RPMI8226 (cell line): Measurements from ENCODE around the gene SH2D1B.

Experiments
- DNase-seq: peaks from one replicate; pipeline ENCODE4 v3.0.0-alpha.2; 2015

The SH2D1B gene

DNA sequence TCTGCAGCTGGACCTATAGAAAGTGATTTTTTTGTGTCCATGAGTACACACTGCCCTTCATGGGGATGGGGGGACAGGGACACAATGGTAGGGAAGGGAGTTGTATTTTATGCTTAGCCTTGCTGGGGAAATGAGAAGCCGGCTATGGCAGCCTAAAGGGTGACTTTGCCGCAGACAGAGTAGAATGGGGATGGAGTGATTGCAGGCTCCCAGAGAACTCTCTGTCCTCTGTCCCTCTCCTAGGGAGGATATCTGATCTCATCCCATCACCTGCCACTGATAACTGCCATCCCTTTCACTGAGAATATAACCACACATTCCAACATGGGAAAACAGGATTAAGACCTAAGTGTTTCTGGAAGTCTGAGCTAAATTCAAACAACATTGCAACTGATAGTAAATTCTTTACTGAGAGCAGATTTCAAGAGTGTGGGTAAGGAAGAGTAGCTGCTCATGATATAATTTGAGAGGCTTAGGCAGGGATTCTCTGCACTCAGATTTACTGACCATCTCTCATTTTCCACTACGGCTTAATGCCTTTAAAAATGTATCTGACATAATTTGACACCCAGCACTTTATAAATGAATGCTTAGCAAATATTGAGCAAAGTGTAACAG lies 13.9 kb downstream of the SH2D1B start:
- DNase-seq, result no peak

DNA sequence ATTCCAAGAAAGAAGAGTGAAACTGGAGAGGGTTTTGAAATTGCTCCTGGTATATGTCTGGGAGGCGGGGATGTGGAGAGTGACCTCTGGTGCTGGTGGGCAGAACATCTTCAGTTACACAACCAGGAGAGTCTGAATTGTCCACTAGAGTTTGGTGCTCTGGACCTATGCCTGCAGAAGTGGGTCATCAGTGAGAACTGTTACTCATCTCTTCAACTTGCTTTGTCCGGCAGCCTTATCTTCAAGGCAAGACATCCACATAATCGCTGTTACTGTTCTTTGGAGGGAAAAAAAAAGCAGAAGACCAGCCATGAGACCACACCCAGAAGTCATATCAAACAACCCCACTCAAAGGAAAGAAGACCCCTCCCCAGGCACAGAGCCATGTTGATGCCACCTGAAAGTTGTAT lies 14.9 kb downstream of the SH2D1B start:
- DNase-seq, result no peak

DNA sequence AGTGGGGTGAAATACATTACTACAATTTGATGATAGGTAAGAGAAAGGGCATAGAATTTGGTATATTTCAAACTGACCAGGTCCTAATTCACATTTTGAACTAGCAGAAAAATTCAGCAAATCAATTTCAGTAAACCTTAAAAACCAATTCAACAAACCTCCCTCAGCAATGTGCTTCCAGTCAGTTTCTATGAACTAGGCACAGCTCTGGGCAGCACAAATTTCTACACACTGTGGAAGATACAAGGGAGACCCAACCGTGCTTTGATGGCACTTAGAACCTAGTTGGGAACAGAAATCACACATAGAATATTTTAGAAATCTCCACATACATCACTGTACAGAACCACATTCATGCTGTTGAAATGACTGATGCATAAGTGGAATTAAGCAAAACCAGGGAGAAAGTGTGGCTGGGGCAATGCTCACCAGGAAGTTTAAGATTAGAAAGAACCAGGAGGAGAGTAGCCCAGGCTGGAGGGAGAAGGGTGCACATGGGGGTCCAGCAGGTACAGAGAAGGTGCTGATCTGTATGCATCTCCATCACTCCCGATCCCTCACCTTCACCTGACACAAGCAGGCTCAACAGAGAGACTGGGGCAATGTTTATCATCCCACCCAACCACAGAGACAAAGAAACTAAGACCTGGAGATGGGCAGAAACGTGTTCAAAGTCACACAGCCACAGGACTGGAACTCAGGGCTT lies 15.6 kb downstream of the SH2D1B start:
- no peak for DNase-seq

DNA sequence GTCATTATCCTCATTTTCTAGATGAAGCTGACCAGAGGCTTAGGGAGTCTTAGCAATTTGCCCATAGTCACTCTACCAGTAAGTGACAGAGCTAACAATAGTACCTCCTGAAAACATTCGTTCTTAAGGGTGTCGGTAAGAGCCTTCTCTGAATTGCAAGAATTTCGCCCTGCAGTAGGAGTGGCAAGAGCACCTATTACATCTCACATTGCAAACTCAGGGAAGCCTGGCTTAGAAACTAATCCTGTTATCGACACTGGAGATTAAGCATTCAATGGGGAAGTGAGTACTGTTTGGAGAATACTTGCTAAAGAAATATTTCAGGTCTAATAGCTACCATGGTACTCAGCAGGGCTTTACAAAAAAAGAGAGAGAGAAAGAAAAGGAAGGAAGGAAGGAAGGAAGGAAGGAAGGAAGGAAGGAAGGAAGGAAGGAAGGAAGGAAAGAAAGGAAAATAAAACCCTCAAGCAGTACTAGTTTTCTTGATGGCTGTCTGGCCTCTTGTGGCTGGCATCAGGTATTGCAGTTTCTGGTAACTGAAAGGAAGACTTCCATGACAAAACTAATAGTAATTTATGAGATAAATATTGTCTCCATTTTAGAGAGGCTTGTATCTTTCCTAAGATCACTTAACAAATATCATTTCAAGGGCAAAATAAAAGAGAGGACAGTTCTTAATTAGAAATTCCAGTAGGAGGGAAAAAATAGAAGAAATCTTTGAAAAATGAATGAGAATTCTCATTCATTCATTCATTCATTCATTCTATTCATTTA lies 20.0 kb downstream of the SH2D1B start:
- peak; percentile 49 for DNase-seq

DNA sequence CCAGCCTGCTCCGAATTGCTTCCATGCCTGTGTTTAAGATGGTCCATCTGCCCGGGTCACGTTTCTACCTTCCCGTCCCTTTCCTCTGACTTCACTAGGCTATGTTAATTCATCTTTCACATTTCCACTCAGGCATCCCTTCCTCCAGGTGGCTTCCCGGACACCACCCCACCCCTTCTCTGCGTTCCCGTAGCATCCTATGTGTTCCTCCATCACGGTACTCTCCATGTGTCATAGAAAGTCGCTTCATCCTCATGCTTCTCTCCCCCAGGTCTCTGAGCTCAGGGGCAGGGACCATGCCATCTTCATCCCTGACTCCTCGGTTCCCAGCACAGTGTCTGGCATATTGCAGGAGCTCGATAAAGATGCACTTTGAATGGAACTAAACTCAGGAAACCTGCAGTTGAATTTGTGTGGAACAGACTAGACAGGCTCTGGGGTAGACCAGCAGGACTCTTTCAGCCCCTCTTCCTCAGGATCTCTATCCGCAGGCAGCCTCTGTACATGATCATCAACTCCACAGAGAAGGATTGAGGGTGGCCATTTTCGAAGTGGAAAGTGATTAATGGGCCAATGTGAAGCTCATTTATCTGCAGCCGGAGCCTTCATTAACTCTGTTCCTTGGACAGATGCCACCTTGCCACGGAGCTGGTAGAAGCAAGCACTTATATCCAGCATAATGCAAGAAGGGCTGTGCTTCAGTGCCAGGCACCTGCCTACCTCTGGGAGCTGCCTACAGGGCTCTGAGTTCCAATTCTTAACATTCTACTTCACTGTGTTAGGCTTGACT lies 21.3 kb downstream of the SH2D1B start:
- no peak for DNase-seq

DNA sequence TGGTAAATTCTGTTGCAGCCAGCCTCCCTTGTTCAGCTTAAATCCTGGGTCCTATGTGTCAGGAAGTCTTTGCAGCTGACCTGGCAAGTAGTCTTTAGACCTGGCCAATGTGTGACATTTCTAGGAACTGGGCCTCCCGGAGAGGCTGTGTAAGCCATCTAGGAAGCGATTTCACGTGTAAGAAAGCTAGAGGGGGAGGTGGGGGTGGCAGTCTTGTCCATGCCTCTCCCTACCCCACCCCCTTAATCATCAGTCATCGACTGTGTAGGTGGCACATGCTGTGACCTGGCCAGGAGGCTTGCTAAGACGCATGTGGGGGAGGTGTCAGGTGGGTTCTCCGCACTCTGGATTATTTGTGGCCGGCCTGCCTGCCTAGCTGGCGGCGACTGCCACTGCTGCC lies 22.0 kb downstream of the SH2D1B start:
- peak; percentile 19 for DNase-seq

DNA sequence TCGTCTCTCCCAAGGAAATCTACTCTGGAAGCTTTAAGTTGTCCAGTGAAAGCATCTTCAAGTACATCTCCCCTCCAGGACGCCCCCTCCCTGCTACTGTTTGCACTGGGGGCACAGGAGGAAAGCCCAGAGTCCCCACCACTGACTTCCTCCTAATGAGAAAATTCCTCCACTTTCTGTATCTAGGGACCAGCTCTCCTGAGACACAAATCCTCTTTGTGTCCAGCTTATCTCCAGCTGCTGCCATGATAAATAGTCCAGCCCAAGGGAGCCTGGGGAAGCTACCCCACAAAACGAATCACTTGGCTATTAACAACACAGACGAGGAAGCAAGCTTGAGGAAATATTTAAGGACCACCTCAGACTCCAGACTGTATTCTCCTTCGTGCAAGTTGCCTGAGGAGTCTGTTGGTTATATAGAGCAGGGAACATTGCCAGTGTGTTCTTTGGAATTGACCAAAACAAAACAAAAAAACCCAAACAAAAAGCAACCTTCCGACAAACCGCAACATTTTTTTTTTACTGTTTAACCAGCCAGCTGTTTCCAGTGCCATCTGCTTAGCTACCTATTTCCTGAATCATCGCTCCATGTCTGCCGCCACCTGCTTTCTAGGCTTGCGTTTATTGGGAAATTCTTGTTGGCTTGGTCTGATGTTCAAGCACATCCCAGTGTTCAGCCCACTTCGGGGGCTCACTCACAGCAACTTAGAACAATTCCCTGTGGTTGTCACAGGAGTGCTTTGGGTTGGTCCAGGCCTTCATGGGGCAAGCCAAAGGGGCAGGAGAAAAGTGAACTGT lies 22.7 kb downstream of the SH2D1B start:
- DNase-seq, result peak; percentile 37

DNA sequence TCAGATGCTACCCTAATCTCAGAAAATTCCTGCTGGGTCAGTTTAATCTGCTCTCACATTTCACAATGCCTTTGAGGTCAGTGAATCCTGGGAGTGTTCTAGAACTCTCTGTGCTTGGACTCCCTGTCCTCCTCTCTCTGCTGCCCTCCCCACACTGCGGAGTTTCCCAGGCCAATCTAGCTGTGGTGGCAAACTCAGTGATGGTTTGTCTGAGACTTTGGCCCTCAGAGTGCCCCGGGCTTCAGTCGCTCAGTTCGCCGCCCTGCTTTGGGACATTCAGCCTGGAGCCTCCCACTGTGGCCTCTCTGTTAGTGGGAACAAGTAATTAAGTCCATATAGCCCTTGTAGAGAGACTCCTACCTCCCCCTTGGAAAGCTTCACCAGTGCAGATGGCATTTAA lies 23.3 kb downstream of the SH2D1B start:
- no peak for DNase-seq

DNA sequence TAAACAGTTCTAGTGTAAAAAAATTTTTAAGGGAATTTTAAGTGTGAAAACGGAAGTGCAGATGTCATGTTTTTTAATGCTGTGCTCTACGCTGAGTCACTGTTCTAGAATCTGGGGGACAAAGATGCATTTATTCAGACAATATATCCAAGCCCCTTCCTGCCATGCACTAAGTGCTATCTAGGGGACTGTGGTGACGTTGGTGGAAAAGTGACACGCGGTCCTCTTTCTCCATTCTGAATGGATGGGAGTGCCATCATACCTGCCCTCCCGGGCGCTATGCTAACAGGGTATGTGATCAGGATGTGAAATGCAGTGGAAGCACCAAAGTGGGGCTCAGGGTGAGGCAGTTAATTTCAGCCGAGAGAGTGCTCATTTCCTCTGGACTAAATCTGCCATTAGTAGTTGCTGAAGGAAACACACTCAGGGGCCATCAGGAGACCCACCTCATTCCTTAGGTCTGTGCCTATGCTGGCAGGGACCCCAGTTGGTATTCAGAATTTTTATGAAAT lies 23.8 kb downstream of the SH2D1B start:
- no peak for DNase-seq

DNA sequence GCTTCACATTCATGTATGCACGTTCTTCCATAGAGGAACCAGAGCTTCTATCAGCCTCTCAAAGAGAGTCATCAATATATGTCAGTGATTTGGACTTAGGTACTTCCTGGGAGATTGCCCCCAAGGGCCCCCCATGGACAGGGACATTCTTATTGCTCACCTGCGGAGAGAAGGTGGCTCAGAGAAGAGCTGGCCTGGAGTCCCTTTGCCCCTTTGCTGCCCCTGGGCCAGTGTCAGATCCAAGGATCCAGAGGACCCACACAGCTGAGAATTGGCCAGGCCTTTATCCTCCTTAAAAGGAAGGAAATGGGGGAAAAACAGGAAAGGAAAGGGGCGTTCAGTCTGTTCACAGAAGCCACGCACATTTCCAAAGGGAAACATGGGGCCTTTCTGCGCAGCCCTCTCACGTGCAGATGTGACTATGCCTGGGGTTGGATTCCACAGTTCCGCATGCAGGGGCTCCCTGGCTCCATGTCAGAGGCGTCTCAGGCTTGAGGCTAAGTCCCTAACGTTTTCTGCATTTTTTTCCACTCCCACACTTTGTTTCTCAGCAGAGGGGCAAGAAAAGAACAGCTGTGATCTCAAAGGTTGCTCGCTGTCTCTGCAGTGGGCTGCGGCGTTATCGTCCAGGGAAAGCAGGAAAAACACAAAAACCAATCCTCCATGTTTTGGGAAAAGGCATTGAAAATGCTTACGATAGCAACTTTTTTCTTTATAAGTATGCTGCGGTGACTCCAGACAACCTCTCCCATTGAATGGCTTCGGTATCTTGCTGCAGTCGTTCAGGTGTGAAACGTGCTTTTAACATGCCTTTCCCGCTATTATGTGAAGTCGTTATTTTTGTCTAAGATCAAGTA lies 24.5 kb downstream of the SH2D1B start:
- DNase-seq, result no peak

DNA sequence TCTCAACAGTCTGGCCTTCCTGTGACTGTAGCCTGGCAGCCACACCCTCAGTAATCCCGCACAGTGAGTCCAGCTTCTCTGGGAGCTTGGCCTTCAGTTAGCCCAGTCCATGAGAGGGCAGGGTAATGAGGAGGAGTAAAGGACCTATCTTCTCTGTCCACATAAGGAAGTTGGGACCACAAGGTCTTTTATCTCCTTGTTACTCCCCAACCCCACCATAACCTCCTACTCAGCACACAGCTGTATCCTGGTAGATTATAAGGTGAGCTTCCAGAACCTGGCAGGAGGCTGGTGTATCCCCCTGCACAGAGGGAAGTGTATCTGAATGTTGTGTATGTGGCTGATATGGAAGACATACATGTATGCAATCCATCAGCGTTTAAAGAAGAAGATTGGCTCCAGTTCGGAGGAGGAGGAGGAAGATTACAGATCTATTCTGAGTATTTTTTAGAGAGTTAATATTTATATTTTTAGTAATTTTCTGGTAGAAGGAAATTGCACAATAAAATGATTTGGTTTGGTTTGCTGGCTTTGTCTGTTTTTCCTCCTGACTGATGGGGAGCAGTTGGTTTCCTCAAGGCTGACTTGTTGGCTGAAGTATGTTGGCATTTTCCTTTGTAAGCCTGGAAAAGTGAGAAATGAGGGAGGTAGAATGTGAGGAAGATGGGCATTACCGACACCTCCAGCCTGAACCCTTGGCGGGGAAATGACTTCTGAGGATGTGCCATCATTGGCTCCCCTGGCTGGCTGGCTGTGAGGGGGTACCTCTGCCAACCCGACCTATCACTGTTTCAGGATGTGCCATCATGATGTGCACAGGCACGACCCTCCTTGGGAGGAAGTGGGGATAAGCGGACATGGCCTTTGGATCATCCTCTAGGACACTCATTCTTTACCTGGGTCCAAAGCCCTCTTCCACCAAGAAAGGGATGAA lies 25.4 kb downstream of the SH2D1B start:
- DNase-seq, result no peak

DNA sequence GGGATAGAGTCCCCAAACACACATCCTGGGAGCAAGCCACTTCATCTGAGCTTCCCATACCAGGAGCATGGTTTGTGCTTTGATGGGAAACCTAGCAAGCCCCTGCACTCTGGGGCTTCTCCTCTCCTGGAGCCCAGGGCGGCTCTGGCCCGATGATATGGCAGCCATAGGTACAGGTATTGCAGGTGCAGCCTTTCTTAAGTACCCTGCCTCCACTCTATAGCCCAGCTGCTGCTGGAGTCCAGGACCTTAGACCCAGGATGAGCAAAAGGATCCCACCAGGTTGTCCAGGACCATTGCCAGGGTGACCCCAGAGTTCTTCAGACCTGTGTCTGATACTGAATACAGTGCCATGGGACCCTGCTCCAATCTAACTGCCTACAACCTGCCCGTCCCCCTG lies 26.2 kb downstream of the SH2D1B start:
- DNase-seq, result no peak

DNA sequence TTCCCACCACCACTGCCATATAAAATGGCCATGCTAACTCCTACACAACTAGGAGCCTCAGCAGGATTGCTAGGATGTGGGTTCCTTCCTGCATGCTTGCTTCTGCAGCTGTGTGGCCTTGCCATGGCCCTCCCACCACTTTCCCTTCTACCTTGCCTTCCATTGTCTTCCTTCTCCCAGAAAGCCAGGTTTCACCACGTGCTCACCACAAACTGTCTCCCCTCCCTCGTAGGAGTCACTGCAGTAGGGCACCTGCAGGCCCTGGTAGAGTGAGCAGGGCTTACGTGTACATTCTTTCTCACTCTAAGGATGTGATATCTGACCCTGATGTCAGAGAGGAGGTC lies 26.7 kb downstream of the SH2D1B start:
- DNase-seq, result no peak

DNA sequence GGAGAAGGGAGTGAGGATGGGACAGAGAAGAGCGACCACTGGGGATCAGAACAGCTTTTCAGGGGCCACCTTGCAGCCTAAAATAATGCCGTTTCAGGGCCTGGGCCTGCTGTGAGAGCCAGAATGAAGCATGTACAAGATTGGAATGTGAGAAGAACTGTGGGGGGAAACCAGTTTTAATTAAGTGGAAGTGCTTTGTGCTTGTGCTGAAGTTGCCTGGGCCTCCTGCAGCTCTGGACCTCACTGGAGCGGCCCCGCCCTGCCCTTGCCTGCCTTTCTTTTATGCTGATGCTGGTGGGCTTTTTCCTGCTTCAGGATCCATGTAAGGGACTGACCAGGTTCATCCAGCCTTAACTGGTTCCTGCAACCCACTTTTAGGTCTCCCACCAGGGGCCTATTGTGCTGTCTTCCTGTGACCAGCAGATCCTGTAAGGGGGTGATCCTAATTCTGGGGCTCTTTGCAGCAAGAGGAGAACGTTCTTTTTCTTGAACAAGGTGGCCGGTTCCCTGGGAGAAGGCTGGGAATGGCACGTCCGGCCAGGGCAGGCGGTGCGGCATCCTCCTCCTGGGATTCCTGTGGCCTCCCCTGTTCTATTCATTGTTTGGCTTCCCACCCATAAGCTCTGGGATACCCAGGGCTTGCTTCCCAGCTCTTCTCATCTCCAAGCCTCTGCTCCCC lies 27.2 kb downstream of the SH2D1B start:
- no peak for DNase-seq

DNA sequence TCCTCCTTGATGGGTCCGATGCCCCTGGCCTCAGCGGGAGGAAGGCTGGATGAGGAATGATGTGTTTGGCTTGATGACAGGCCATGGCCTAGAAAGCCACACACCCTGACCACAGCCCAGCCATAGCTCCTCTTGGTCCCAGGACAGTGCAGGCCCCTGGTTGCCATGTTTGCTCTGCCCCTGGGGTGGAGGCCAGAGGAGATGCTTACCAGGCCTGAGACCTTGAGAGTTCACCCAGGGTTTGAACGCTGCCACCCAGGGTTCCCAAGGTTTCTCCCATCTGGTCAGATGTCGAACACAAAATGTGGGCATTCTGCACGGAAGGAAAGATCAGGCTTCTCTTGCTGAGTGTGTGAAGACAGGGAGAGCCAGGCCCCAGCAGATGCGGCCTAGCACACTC lies 27.8 kb downstream of the SH2D1B start:
- no peak for DNase-seq

DNA sequence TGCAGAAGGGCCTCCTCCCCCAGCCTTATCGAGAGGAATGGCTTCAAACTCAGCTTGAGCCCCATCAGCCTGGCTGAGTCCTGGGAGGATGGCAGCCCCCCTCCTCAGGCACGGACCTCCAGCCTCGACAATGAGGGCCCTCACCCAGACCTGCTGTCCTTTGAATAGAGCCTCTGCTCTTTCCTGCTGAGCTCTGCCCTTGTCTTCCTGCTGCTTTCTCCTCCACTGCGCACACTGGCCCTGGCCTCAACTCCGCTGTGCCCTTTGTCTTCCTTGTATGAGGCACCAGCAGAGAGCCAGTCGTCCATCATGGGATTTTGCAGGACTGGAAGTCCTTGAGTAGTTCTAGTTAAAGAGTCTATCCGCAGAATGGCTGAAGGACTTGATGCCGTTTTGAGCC lies 28.4 kb downstream of the SH2D1B start:
- DNase-seq, result no peak

DNA sequence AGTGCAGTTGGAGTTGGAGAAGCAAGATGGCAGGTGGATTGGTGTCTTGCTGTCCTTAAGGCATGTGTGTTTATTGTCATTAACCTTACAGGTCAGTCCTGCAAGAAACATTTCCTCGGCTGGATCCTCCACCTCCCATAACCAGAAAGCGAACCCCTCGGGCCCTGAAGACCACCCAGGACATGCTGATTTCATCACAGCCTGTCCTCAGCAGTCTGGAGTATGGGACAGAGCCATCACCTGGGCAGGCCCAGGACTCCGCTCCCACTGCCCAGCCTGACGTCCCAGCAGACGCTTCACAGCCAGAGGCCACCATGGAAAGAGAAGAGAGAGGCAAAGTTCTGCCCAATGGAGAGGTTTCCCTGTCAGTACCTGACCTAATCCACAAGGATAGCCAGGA lies 28.8 kb downstream of the SH2D1B start:
- no peak for DNase-seq

DNA sequence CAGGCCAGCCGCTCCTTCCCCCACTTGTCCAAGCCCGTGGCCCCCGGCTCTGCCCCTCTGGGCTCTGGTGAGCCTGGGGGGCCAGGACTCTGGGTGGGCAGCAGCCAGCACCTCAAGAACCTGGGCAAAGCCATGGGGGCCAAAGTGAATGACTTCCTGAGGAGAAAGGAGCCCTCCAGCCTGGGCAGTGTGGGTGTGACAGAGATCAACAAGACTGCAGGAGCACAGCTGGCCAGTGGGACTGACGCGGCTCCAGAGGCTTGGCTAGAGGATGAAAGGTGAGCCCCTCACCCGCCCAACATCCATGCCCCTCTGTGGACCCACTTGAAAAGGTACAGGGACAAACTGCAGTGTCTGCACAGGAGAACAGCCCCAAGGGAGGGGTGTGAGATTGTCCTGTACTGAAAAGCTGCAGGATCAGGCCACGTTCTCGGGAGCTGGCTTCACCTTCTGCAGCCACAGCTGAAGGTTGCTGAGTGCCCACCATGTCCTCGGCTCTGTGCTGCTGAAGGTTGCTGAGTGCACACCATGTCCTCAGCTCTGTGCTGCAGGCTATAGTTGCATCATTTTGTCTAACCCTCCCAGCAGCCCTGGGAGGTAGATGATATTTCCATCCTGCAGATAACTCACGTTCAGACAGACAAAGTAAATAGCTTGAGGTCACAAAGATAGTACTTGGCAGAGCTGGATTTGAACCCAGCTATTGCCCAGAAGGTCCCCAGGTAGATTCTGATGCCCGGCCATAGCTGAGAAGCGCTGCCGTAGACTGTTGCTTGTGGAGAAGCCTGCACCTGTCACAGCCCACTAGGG lies 29.8 kb downstream of the SH2D1B start:
- DNase-seq, result no peak

DNA sequence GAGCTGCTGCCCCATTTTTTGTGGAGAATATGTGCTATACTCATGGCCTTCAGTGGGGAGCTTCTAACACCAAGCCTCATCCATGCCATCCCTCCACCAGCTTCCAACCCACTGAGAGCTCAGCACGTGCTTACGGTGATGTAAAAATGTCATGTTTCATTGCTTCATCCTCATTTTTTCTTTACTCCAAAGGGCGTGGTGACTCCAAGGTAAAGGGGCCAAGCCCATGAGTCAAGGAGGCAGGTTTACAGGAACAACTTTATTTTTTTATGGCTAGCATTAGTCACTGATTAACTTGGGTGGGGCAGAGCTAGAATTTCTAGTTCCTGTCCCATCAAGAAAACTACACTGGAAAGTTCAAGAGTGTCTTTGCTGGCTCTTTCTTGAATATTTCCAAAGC lies 30.6 kb downstream of the SH2D1B start, which contains the start of gene C1orf226:
Gene C1orf226 (plus strand): TSS at position 346 of the 400 bp plus-strand sequence. CDS start 174 bp downstream, outside the sequence.
- DNase-seq, result no peak
